ENCODE measurements around the gene ACTR1A. TPM values are rescaled to one million over a fixed set of nuclear protein-coding genes. Genes with fewer than 3 reads are reported as not detected.

The ACTR1A gene
- polyA plus RNA-seq, 3 donors: 72.7 to 79.4 (median 79.0) TPM

DNA sequence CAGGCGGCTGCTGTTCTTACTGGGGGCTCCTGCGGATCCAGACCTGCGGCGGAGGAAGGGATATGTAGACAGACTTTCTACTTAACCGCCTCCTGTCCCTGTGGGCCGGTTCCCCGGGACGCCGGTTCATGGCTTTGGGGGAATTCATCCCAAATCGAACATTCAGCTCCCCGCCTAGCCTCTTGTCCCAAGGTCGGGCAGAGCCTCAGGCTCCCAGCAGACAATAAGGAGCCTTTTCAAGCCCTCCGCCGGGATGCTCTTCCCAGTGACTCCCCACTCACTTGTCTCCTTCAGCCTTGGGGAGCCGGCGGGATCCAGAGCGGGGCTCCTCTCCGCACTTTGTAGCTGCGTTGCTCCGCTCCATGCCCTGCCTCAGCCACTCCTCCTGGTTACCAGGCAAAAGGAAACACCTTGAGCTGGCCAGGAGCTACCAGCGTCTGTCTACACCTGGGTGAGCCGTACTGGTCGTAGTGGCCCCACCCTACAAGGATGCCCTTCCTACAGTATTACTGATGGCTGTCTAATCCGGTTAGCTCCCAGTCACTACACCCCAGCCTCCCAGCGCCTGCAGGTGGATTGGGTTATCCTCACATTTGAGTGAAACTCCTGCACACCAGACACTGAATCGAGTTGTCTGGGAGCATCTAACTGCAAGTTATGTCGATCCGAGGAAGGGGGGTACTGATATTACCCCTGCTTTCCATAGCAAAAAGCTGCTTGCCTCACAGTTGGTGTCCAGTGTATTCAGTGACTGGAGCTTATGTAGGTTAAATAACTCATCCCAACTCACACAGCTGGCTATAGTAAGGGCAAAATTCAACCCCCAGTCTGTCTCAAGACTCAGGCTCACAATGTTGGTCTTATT, 51.2 kb downstream of the ACTR1A start, which contains the start of gene C10orf95:
Gene C10orf95 (minus strand): TSS at position 439 of the 865 bp plus-strand sequence. CDS start 450 bp downstream, outside the sequence.
- Histone ChIP-seq H3K79me2 (ENCODE audit: insufficient read depth, low read length) (peaks cover 14% of the 10 kb centered on the region), H3K9ac (ENCODE audit: insufficient read depth, low read length, poor library complexity, severe bottlenecking) (peak within 1 kb of the TSS; percentile 83), H2AFZ (ENCODE audit: insufficient read depth, low read depth, low read length, poor library complexity, severe bottlenecking) (peak within 1 kb of the TSS; percentile 89), H3K36me3 (replicated peaks in 1 of 2; ENCODE audit: control insufficient read depth in 1 of 2, insufficient read depth in 2 of 2, low read length in 2 of 2) (no peaks in the 10 kb centered on the region), H3K27ac (ENCODE audit: low read depth in 1 of 2, low read length in 2 of 2) (peak within 1 kb of the TSS; percentile 89 to 98), H3K4me2 (replicated peaks; ENCODE audit: extremely low read depth, low read length, poor library complexity, severe bottlenecking) (peak within 1 kb of the TSS; percentile 96), H3K27me3 (ENCODE audit: control insufficient read depth in 2 of 2, insufficient read depth in 2 of 2, low read length in 2 of 2) (no peaks in the 10 kb centered on the region), H3K9me3 (replicated peaks in 1 of 2; ENCODE audit: control insufficient read depth in 1 of 2, insufficient read depth in 1 of 2, low read length in 2 of 2) (no peaks in the 10 kb centered on the region), H3K4me3 (replicated peaks in 1 of 3; ENCODE audit: low read depth in 2 of 3, low read length in 3 of 3) (peak within 1 kb of the TSS; percentile 63 to 84 (median 80)), H3K4me1 (ENCODE audit: control insufficient read depth in 1 of 2, insufficient read depth in 2 of 2, low read length in 2 of 2) (peaks cover 66 to 73% of the 10 kb centered on the region in 2 donors), H4K20me1 (ENCODE audit: insufficient read depth, low read length) (no peaks in the 10 kb centered on the region)
- intact Hi-C loops (cut with micrococcal nuclease): no loop called here
- Mint-ChIP-seq H3K4me1 (peaks cover 64% of the 10 kb centered on the region), H3K9me3 (peaks cover 0 to 4% (median 0%) of the 10 kb centered on the region in 7 donors), H3K4me3 (peak within 1 kb of the TSS; percentile 80 to 94), H3K27ac (peak within 1 kb of the TSS; percentile 98 to 100 (median 98)), H3K27me3 (ENCODE audit: low read depth in 3 of 3) (peaks cover 0 to 2% (median 0%) of the 10 kb centered on the region in 3 donors), H3K36me3 (peaks cover 4 to 5% of the 10 kb centered on the region in 2 donors)
- DNase-seq: no peak
- TF ChIP-seq, protein P1, sequence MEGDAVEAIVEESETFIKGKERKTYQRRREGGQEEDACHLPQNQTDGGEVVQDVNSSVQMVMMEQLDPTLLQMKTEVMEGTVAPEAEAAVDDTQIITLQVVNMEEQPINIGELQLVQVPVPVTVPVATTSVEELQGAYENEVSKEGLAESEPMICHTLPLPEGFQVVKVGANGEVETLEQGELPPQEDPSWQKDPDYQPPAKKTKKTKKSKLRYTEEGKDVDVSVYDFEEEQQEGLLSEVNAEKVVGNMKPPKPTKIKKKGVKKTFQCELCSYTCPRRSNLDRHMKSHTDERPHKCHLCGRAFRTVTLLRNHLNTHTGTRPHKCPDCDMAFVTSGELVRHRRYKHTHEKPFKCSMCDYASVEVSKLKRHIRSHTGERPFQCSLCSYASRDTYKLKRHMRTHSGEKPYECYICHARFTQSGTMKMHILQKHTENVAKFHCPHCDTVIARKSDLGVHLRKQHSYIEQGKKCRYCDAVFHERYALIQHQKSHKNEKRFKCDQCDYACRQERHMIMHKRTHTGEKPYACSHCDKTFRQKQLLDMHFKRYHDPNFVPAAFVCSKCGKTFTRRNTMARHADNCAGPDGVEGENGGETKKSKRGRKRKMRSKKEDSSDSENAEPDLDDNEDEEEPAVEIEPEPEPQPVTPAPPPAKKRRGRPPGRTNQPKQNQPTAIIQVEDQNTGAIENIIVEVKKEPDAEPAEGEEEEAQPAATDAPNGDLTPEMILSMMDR (IDR thresholded peaks at IDR 0.05): no peak
- WGBS (ENCODE audit: insufficient coverage): 21% methylated on average over 25 of the region's 28 CpGs

DNA sequence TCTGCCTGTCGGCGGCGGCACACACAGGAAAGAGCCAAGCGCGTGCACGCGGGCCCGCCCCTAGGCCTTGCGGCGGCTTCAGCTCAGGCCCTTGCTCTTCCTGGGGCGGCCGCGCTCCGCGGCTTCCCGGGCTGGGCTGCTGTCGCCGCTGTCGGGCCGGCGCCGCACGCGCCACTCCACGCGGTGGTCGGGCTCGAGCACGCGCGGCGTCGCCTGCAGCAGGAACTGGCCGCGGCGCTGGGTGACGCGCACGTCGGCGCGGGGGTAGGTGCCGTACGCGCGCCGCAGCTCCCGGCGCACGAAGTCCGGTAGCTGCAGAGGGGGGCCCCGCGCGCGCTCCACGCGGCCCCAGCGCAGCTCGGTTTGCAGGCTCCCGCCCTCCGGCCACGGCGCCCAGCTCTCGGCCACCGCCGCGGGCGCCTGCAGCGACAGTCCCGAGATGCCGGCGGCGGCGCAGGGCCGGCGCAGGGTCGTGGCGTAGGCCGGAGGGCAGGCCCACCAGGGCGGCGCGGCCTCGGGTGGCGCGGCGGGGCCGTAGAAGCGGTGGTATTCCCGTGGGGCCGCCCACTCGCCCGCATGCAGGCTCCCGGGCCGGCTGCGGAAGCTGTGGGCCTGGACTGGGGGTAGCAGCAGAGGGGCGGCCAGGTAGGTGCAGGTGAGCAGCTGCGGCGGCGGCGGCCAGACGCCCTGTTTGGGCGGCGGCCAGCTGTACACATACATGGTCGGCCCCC, 52.0 kb downstream of the ACTR1A start:
- H4K20me1 ChIP-seq (ENCODE audit: insufficient read depth, low read length): no peaks in the 10 kb centered on the region
- Mint-ChIP-seq H3K27ac (peak overlapping the region; percentile 85 to 100 (median 93)), H3K36me3 (peaks cover 4 to 5% of the 10 kb centered on the region in 2 donors), H3K4me1 (peaks cover 56% of the 10 kb centered on the region), H3K4me3 (peak overlapping the region; percentile 89 to 94), H3K9me3 (peaks cover 0 to 4% (median 0%) of the 10 kb centered on the region in 7 donors), H3K27me3 (ENCODE audit: low read depth in 3 of 3) (peaks cover 0 to 2% (median 0%) of the 10 kb centered on the region in 3 donors)
- intact Hi-C loops (cut with micrococcal nuclease): no loop called here
- no peaks in the 10 kb centered on the region for H3K27me3 ChIP-seq (ENCODE audit: control insufficient read depth in 2 of 2, insufficient read depth in 2 of 2, low read length in 2 of 2)
- peak overlapping the region; percentile 60 to 98 for H3K27ac ChIP-seq (ENCODE audit: low read depth in 1 of 2, low read length in 2 of 2)
- H3K9me3 ChIP-seq (replicated peaks in 1 of 2; ENCODE audit: control insufficient read depth in 1 of 2, insufficient read depth in 1 of 2, low read length in 2 of 2): no peaks in the 10 kb centered on the region
- TF ChIP-seq, protein P1 (IDR thresholded peaks at IDR 0.05): no peak
- peak overlapping the region; percentile 72 to 84 (median 80) for H3K4me3 ChIP-seq (replicated peaks in 1 of 3; ENCODE audit: low read depth in 2 of 3, low read length in 3 of 3)
- H3K4me2 ChIP-seq (replicated peaks; ENCODE audit: extremely low read depth, low read length, poor library complexity, severe bottlenecking): peak overlapping the region; percentile 96
- no peaks in the 10 kb centered on the region for H3K36me3 ChIP-seq (replicated peaks in 1 of 2; ENCODE audit: control insufficient read depth in 1 of 2, insufficient read depth in 2 of 2, low read length in 2 of 2)
- peak; percentile 83 to 84 (median 84) for DNase-seq
- peaks cover 58 to 66% of the 10 kb centered on the region in 2 donors for H3K4me1 ChIP-seq (ENCODE audit: control insufficient read depth in 1 of 2, insufficient read depth in 2 of 2, low read length in 2 of 2)
- peaks cover 14% of the 10 kb centered on the region for H3K79me2 ChIP-seq (ENCODE audit: insufficient read depth, low read length)
- peak overlapping the region; percentile 83 for H3K9ac ChIP-seq (ENCODE audit: insufficient read depth, low read length, poor library complexity, severe bottlenecking)
- peak overlapping the region; percentile 89 for H2AFZ ChIP-seq (ENCODE audit: insufficient read depth, low read depth, low read length, poor library complexity, severe bottlenecking)
- under 1% methylated on average over 99 of the region's 104 CpGs for WGBS (ENCODE audit: insufficient coverage)
